DND-41 (cell line): Measurements from ENCODE around the gene FAM163B.

Experiments used
- ATAC-seq: fragments of 200-7000 bp; cut with Tn5 transposase; 3 replicates; pipeline ENCODE4 v1.9.1; 2021; ENCODE audit warnings: low read depth; ENCODE audit not compliant: insufficient read depth
- DNase-seq: peaks from one replicate; pipeline ENCODE4 v3.0.0-alpha.2; 2020
- H2AFZ ChIP-seq: 2 replicates; pipeline ENCODE4 v1.6.0; 2012; ENCODE audit warnings: low read depth, low read length
- H3K27ac ChIP-seq: 2 replicates; pipeline ENCODE4 v1.5.1; 2012; ENCODE audit warnings: low read length, inconsistent platforms
- H3K27me3 ChIP-seq: fragments of 200-600 bp; sonication (generic); 2 replicates; pipeline ENCODE4 v1.6.0; 2012; ENCODE audit warnings: low read length, mild to moderate bottlenecking, inconsistent platforms; ENCODE audit not compliant: insufficient read depth, poor library complexity
- H3K36me3 ChIP-seq: 2 replicates; pipeline ENCODE4 v1.5.1; 2012; ENCODE audit warnings: low read length, inconsistent platforms; ENCODE audit not compliant: insufficient read depth
- H3K4me1 ChIP-seq: 2 replicates; pipeline ENCODE4 v1.5.1; 2012; ENCODE audit warnings: mild to moderate bottlenecking, low read length; ENCODE audit not compliant: insufficient read depth
- H3K4me2 ChIP-seq: 2 replicates; pipeline ENCODE4 v1.6.0; 2012; ENCODE audit warnings: mild to moderate bottlenecking, moderate library complexity, low read length, inconsistent platforms; ENCODE audit not compliant: insufficient read depth
- H3K4me3 ChIP-seq, 2 experiments: fragments of 200-600 bp in 1 of 2; shearing (Covaris generic) in 1 of 2; 2 replicates each; pipeline ENCODE4 v1.5.1; 2012 to 2016; ENCODE audit warnings: inconsistent platforms in 2 of 2, low read length in 2 of 2, mild to moderate bottlenecking in 2 of 2, low read depth in 1 of 2, moderate library complexity in 1 of 2
- H3K79me2 ChIP-seq: 2 replicates; pipeline ENCODE4 v1.6.0; 2012; ENCODE audit warnings: low read length, inconsistent platforms; ENCODE audit not compliant: insufficient read depth
- H3K9ac ChIP-seq: 2 replicates; pipeline ENCODE4 v1.6.0; 2012; ENCODE audit warnings: low read depth, mild to moderate bottlenecking, inconsistent platforms, low read length, moderate library complexity
- H3K9me3 ChIP-seq: 2 replicates; pipeline ENCODE4 v1.5.1; 2012; ENCODE audit warnings: low read length, moderate library complexity, mild to moderate bottlenecking, inconsistent platforms; ENCODE audit not compliant: insufficient read depth, severe bottlenecking
- H4K20me1 ChIP-seq: 2 replicates; pipeline ENCODE4 v1.6.0; 2012; ENCODE audit warnings: low read length; ENCODE audit not compliant: insufficient read depth
- EZH2 ChIP-seq: IDR thresholded peaks from 3 replicates; pipeline ENCODE4 v1.6.1; 2012; ENCODE audit warnings: borderline replicate concordance, low read depth, mild to moderate bottlenecking, moderate library complexity, low read length, inconsistent platforms; ENCODE audit not compliant: severe bottlenecking
- TF ChIP-seq, protein P1 (sequence below): IDR thresholded peaks from 2 replicates; pipeline ENCODE4 v1.5.1; 2012; ENCODE audit warnings: borderline replicate concordance, low read length, moderate library complexity, mild to moderate bottlenecking; ENCODE audit not compliant: poor library complexity, severe bottlenecking; ENCODE audit errors: extremely low read depth

Gene FAM163B

DNA sequence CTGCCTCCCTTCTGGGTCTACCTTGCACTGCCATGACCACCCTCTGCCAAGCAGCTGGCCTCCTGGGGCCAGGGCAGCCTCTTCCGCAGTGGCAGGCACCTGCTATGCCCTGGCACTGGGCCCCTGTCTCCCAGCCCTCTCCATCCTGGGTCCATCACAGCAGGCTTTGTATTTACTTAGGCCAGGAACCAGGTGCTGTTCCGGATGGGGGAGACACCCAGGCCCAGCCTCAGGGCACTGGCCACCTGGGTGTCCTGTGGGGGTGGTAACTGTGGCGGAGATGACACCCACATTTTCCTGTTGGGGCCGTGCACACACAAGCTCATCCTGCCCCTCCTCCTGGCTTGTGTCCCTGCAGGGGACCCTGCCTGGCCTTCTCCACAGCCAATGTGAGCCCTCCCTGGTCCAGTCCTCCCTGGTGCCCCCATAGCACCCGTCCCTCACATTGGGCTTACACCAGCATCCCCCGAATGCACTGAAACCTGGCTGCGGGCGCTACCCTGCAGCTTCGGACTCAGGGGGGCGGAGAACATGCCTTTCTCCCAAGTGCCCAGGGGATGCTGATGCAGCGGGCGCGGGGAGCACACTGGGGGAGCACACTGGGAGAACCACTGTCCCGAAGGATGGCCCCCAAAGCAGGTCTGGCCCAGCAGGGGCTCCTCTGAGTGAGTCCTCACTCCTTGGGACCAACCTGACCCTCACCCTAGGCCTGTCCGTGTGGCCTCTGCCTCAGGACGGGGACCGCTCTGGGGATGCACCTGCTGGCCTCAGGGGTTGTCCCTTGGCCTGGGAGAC lies 17.9 kb downstream of the FAM163B start:
- Histone ChIP-seq H3K79me2 (no peaks in the 10 kb centered on the region), H3K27me3 (no peaks in the 10 kb centered on the region), H4K20me1 (no peaks in the 10 kb centered on the region), H3K4me1 (peaks cover 7% of the 10 kb centered on the region), H3K9me3 (peaks cover 5% of the 10 kb centered on the region), H3K27ac (no peak overlapping the region), H3K9ac (no peak overlapping the region), H3K36me3 (no peaks in the 10 kb centered on the region), H2AFZ (no peak overlapping the region), H3K4me2 (no peak overlapping the region), H3K4me3 (no peak overlapping the region)
- no peak for TF ChIP-seq EZH2
- TF ChIP-seq, protein P1, sequence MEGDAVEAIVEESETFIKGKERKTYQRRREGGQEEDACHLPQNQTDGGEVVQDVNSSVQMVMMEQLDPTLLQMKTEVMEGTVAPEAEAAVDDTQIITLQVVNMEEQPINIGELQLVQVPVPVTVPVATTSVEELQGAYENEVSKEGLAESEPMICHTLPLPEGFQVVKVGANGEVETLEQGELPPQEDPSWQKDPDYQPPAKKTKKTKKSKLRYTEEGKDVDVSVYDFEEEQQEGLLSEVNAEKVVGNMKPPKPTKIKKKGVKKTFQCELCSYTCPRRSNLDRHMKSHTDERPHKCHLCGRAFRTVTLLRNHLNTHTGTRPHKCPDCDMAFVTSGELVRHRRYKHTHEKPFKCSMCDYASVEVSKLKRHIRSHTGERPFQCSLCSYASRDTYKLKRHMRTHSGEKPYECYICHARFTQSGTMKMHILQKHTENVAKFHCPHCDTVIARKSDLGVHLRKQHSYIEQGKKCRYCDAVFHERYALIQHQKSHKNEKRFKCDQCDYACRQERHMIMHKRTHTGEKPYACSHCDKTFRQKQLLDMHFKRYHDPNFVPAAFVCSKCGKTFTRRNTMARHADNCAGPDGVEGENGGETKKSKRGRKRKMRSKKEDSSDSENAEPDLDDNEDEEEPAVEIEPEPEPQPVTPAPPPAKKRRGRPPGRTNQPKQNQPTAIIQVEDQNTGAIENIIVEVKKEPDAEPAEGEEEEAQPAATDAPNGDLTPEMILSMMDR: no peak
- ATAC-seq: no peak
- DNase-seq: no peak

- Histone ChIP-seq H3K9ac (no peak overlapping the region), H3K79me2 (no peaks in the 10 kb centered on the region), H3K36me3 (no peaks in the 10 kb centered on the region), H4K20me1 (0 out of 2 replicates have a peak, but pooled peaks cover 2% of the 10 kb centered on the region), H3K4me1 (peaks cover 17% of the 10 kb centered on the region), H3K9me3 (peaks cover 3% of the 10 kb centered on the region), H3K27me3 (no peaks in the 10 kb centered on the region), H2AFZ (no peak overlapping the region), H3K4me2 (no peak overlapping the region), H3K27ac (no peak overlapping the region), H3K4me3 (no peak overlapping the region)
- DNase-seq: no peak
- TF ChIP-seq EZH2: no peak
- TF ChIP-seq, protein P1: no peak
- ATAC-seq: no peak
Measured at GRCh38 chr9:133590231-133590855, 18.8 kb downstream of the FAM163B start.

- TF ChIP-seq, protein P1: peak; percentile 76
- TF ChIP-seq EZH2: no peak
- ATAC-seq: no peak
Measured at GRCh38 chr9:133589454-133590227, 19.5 kb downstream of the FAM163B start.

More at GRCh38 chr9:133589454-133590227, 19.5 kb downstream of the FAM163B start:
- no peak overlapping the region for H3K9ac ChIP-seq
- no peak overlapping the region for H3K4me3 ChIP-seq
- peaks cover 3% of the 10 kb centered on the region for H3K9me3 ChIP-seq
- H3K27ac ChIP-seq: no peak overlapping the region
- no peaks in the 10 kb centered on the region for H3K79me2 ChIP-seq
- H3K4me1 ChIP-seq: peaks cover 24% of the 10 kb centered on the region
- no peaks in the 10 kb centered on the region for H3K27me3 ChIP-seq
- peaks cover 3% of the 10 kb centered on the region; the same call in 1 of the 2 replicates for H4K20me1 ChIP-seq
- H3K36me3 ChIP-seq: no peaks in the 10 kb centered on the region
- DNase-seq: peak; percentile 21
- no peak overlapping the region for H3K4me2 ChIP-seq
- H2AFZ ChIP-seq: no peak overlapping the region
